ENCODE measurements around the gene NECAP2.
"Not testable (repeated sequence)": the region's sequence is repeated elsewhere in the genome, so short reads cannot be mapped to it uniquely, and the experiment has no call there.

The NECAP2 gene

DNA sequence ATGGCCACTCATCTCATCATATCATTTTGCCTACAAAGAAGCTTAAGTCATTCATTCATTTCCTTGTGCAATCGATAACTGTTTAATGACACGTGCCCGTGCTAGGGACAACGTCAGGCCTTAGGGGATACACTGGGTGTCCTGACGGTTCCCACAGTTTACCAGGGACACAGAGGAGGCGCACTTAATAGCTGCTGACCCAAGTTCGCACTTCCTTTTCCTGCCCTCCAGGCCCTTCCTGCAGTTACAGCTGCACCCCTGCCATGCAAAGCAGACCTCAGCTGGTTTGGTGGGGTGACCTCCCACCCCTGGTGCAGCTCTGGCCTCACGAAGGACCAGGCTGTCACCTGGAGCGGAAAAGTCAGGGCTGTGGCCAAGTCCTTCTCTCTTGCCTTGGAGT lies 7.5 kb upstream of the NECAP2 start:
- no peak for DNase-seq

DNA sequence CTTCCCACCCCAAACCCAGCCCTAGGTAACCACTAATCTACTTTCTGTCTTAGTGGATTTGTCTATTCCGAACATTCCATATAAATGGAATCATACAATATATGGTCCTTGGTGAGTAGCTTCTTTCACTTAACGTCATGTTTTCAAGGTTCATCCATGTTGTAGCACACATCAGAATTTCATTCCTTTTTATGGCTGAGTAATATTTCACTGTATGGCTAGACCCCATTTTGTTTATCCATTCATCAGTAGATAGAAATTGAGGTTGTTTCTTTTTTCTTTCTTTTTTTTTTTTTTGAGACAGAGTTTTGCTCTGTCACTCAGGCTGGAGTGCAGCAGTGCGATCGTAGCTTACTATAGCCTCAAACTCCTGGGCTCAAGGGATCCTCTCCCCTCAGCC lies 6.5 kb upstream of the NECAP2 start:
- no peak for DNase-seq

DNA sequence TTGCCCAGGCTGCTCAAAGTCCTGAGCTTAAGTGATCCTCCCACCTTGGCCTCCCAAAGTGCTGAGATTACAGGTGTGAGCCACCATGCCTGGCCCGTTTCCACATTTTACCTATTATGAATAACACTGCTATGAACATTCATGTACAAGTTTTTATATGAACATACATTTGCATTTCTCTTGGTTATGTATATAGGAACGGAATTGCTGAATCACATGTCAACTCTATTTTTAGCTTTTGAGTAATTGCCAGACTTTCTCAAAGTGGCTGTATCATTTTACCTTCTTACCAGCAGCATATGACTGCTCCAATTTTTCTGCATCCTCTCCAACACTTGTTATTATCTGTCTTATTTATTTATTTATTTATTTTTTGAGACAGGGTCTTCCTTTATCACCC lies 6.0 kb upstream of the NECAP2 start:
- no peak for DNase-seq

DNA sequence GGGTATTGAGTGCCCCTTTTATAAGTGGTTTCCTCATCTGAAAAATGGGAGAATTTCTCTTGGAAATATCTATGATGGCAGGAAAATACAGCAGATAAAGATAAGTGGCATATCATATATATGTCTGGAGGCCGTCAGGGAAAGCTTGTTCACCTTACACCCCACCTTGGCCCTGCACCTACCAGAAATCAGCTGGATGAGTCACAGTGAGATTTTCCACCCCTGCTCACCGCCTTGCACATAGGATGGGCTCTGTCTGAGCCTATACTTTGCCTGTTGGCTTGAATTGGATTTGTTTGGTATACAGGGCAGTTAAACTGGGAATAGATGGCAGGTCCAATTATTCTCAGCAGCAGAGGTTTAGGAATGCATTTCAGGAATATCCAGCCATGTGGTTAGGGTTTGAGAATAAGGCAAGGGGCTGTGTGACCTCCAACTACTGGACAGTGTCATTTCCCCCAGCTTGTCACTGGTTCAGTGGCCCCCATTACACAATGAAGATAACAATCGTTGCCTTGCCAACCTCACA lies 3.5 kb upstream of the NECAP2 start, which contains the start of gene SPATA21:
Gene SPATA21, minus strand, starts transcription at position 479 of the 529 bp plus-strand sequence. CDS start 6,053 bp downstream, outside the sequence.
- no peak for DNase-seq

DNA sequence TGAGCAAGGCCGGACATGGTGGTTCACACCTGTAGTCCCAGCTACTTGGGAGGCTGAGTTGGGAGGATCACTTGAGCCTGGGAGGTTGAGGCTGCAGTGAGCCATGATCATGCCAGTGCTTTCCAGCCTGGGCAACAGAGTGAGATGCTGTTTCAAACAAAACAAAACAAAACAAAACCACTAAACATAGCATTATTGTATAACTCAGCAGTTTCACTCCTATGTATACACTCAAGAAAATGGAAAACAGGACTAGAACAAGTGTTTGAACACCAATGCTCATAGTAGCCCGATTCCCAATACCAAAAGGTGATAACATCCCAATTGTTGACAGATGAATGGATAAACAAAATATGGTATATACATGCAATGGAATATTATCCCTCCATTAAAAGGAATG lies 2.0 kb upstream of the NECAP2 start:
- no peak for DNase-seq

DNA sequence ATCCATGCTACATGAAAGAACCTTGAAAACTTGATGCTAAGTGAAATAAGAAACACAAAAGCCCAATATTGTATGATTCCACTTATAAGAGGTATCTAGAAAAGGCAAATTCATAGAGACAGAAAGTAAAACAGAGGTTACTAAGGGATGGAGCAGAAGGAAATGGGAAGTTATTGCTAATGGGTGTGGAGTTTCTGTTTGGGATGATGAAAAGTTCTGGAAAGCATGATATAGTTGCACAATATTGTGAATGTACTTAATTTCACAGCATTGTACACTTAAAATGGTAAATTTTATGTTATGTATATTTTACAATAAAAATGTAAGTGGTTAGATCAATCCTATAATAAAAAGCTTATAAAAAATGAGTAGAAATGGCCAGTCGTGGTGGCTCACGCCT lies 1.6 kb upstream of the NECAP2 start:
- no peak for DNase-seq

DNA sequence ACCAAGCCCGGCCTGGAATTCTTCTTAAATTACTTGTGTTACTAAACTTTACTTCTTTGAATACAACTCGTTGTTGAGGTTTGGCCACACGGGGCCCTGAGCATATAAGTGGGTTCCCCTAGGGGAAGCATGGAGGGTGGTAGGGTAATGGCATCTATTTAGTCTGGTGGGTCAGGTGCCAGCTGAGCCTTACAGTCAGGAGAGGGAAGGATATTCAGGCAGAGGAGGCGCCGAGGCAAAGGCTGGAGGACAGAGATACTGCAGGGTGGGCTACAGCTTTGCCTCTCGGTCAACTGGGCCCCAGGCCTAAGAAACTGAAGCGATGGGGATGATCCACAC lies 424 bp upstream of the NECAP2 start:
- no peak for DNase-seq

DNA sequence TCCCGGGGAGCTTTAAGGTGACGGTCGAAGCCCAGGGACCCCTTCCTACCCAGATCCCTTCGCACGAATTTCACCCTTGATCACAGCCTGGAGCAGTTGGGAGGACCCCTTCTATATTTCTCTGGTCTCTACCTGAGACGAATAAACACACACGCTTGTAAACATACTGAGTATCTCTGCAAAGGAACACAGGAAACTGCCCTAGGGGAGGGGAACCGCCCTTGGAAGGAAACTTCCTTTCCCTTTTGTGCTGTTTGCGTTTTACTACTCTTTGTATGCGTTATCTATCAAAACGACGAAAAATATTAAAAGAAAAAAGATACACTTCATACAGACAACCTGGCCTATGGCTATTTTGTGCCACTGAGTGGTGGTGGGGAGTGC lies 750 bp downstream of the NECAP2 start:
- peak; percentile 48 for DNase-seq

DNA sequence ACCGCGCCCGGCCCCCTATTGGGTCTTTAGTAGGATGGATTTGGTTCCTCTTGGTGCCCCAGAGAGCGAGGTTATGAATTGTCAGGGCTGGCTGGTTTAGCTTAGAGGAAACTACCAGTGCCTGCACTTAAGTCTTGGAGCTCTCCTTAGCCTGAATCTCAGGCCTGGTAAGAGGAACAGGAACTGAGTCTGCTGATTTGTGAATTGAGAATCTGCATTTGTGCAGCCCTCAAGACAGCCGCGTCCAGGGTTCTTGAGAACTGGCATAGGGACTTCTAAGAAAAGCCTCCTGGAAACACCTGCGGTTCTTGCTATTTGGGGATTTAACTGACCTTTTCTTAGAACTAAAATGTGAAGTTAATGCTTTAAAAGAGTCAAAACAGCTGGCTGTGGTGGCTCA lies 1.7 kb downstream of the NECAP2 start:
- DNase-seq = peak; percentile 16

DNA sequence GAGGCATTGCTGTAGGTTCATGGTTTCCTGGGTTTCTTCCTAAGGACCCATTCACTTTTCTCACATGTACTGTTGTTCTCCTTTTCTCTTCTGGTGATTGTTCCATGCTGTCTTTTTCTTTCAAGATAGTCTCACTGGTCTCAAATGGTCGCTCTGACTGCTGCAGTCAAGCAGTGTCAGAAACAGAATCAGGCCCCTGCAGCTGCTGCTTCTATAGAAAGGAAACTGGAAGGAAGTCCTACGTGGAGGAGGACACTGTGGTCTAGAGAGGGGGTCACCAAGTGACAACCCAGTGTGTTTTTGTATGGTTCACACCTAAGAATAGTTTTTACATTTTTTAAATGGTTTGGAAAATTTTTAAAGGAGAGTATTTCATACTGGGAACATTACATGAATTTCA lies 2.4 kb downstream of the NECAP2 start:
- DNase-seq = no peak

DNA sequence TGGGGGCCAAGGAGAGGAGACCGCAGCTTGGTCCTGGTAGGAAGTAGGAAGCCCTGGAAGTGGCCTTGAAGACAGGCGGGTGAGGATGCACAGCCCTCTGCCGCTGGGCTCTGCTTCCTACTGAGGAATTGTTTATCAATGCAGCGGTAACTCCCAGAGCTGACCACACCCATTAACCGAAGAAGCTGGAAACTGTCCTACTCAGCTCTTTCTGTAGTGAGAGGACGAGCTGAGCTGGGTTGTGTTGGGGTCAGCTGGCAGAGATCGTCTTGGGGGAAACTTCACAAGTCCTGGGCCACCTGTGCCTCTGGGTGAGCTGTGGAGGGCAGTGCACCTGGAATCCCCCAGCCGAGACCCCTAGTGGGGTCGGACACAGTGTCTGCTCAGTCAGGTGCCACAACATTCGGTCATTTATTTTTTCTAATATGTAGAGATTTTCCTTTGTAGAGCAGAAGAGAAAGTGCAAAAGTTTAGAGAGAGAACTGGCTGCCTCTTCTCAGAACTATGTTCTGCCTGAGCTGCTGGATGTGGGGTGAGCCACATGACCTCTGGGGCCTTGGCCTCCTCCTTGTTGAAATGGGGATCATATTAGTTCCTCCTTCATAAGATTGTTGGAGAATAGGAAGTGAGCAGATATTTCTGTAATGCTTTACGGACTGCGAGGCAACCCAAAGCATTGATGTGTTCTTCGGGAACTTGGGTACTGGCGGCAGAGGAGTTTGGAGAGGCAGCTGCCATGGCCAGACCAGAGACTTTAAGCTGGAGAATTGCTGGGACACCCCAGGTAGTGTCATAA lies 3.6 kb downstream of the NECAP2 start:
- DNase-seq = peak; percentile 84

DNA sequence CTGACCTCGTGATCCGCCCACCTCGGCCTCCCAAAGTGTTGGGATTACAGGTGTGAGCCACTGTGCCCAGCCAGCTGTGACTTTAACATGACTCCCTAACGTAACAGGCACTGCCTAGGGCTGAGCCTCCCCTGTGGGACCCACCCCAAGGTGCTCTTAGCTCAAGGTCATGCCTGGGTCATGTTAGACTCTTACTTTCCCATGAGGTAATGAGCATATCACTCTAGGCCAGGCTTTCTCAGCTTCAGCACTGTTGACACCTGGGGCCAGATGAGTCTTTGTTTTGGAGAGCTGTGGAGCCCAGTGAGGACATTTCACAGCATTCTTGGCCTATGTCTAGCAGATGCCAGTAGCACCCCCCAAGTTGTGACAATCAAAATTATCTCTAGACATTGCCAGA lies 4.5 kb downstream of the NECAP2 start:
- DNase-seq = no peak

DNA sequence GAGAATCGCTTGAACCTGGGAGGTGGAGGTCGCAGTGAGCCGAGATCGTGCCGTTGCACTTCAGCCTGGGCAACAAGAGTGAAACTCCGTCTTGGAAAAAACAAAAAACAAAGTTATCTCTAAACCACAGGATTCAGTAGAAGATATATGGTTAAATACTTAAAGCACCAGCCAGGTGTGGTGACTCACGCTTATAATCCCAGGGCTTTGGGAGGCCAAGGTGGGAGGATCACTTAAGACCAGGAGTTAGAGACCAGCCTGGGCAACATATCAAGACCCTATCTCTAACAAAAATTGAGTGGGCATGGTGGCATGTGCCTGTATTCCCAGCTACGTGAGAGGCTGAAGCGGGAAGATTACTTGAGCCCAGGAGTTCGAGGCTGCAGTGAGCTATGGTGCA lies 5.6 kb downstream of the NECAP2 start:
- no peak for DNase-seq

DNA sequence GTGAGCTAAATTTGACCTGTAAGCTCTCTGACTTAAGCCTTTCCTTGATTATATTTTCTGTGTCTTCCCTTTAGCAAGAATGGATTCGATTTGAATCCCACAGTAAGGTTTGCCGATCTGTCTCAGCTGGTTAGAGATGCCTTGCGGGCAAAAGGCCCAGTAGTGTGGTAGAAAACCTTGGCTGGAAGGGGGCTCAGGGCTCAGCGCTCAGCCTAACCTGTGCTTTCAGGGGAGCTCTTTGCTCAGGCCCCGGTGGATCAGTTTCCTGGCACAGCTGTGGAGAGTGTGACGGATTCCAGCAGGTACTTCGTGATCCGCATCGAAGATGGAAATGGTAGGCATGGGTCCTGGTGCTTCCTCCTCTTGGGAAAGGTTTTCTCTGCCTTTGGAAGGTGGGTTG lies 7.1 kb downstream of the NECAP2 start:
- no peak for DNase-seq

DNA sequence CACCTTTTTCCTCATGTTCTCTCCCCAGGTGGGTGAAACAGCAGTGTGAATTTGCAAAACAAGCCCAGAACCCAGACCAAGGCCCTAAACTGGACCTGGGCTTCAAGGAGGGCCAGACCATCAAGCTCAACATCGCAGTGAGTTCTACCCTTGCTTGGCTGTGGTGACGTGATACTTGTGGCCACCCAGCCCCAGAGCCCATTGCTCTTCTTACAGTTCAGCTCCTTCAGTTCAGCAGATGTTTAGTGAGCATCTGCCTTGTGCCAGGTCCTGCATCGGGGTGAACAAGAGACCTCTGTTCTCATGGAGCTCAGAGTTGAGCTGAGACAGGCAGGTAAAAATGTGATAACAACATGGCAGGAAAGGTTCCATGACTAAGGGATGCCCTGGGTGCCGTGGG lies 8.5 kb downstream of the NECAP2 start:
- DNase-seq = no peak

DNA sequence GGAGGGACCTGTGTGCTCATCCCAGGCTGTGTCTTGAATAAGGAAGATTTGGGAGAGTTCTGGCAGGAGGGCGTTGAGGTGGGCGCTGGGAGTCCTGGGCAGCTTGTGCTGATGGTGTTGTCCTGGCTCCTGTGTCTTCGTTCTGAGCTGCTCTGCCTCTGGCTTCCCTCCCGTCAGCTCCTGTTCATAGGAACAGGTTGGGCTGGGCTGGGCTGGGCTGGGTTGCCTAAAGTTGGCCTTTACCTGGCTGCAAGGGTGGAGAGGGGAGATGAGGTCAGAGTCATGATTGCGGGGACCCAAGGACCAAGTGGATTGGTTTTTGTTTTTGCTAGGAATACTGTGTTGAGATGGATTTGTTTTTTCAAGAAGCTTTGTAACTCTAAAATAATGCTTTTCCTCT lies 9.1 kb downstream of the NECAP2 start:
- no peak for DNase-seq

DNA sequence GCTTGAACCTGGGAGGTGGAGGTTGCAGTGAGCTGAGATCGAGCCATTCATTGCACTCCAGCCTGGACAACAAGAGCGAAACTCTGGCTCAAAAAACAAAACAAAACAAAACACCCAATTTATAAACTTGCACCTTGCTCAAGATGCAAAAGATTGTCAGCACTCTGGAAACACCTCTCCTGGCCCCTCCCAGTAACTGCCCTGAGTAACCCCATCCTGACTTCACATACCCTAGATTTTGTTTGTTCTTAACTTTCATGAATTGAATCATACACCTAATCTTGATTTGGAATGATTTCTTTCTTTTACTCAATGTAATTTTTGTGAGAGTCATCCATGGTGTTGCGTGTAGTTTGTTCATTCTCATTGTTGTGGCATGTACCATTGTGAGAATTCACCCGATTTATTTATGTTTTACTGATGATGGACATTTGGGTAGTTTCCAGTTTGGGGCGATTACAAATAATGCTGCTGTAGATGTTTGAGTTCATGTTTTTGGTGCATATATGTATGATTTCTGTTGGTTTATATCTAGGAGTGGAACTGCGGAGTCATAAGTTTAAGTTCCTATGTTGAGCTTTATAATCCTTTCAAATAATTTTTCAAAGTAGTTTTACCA lies 10.4 kb downstream of the NECAP2 start:
- no peak for DNase-seq

DNA sequence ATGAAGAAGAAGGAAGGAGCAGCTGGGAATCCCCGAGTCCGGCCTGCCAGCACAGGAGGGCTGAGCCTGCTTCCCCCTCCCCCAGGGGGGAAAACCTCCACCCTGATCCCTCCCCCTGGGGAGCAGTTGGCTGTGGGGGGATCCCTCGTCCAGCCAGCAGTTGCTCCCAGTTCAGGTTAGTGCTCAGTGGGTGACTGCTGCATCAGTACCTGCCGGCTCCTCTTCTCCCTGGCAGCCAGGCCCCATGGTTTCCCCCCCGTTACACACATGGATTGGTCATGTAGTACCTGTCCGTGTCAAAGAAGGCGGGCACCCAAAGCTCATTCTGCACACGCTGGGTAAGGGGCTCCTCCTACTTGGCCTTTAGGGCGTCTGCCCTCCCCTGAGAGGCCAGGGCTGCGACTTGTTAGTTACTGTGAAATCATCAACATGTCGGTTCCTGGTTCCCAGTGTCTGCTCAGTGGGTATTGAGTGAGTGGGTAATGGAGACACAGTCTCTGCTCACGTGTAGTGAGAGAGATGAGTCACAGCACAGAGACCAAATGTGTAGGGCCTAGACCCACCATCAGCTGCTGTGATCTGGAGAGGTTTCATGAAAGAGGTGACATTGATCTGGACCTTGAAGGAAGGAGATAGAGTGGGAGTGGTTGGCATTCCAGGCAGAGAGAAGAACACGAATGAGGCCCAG lies 11.5 kb downstream of the NECAP2 start:
- DNase-seq = no peak

DNA sequence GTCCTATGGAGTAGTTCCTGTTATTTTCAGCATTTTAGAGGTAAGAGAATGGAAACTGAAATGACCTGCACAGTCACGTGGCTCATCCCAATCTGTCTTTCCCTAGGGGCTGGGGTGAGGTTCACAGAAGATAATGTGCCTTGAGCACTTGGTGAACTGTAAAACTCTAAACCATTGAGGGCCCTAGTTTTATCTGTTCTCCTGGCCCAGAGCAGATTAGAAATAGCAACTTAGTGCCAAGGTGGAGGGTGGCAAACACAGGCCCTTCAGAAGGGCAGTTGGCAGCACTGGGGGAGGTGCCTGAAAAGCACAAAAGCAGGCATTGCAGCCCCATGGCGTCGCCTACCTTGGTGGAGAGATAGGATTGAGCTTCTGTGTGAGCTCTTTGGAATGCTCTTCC lies 14.4 kb downstream of the NECAP2 start:
- peak; percentile 96 for DNase-seq

DNA sequence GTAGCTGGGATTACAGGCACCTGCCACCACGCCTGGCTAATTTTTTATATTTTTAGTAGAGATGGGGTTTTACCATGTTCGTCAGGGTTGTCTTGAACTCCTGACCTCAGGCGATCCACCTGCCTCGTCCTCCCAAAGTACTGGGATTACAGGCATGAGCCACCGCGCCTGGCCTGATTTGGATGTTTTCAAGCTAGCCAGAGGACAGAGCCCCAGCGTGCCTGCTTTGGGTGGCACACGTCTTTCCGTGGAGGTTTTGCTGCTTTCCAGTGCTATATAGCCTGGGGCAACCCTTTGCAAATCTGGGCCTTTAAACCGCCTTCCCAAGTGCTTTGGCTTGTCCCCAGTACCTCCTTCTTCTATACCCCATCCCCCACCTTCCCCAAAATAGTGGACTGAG lies 15.6 kb downstream of the NECAP2 start:
- DNase-seq = not testable (repeated sequence)

DNA sequence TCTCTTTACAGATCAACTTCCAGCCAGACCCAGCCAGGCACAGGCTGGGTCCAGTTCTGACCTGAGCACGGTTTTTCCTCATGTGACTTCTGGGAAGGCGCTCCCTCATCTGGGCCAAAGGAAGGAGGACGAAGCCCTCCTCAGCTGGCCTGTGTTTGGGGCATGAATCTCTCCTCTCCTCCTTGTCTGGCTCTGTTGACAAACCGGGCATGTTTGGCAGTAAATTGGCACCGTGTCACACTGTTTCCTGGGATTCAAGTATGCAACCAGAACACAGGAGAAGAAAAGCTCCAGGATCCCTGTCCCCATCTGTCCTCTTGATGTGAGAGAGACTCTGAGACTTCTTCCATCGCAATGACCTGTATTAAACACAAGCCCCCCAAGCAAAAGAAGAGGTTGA lies 18.3 kb downstream of the NECAP2 start:
- DNase-seq = no peak

DNA sequence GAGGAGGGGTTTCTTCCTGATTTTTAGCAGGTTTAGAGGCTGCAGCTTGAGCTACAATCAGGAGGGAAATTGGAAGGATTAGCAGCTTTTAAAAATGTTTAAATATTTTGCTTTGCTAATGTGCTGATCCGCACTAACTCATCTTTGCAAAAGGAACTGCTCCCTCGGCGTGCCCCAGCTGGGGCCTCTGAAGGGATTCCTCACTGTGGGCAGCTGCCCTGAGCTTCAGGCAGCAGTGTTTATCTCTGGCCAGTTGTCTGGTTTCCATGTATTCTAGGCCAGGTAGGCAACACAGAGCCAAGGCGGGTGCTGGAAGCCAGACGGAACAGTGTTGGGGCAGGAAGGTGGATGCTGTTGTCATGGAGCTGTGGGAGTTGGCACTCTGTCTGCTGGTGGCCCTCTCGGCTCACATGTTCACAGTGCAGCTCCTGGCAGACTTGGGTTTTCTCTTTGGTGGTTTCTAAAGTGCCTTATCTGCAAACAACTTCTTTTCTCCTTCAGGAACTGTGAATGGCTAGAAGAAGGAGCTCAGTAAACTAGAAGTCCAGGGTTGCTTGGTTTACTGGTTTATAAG lies 18.9 kb downstream of the NECAP2 start:
- DNase-seq = peak; percentile 68

DNA sequence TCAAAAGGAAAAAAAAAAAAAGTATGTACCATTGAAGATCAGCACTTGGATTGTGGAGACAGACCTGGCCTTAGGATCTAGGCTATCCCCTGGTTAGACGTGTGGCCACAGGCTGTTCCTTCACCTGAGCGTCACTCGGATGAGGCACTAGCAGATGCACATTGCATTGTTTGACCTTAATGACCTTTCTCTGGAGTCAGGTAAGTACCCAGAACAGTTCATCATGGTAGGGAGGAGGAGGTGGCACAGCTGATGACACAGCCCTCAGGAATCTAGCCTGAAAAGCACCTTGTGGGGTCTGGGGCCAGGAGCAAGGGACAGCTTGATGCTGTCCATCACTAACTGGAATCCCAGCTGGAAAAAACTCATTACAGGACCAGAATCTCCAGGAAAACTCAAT lies 21.2 kb downstream of the NECAP2 start:
- DNase-seq = no peak
